AG09309 (cell line): ENCODE results near the gene RAB1B.

Experiments
- DNase-seq: peaks from one replicate; pipeline ENCODE4 v3.0.0-alpha.2; 2010; ENCODE audit warnings: low read depth
- H3K4me3 ChIP-seq: 2 replicates; pipeline ENCODE4 v1.5.1; 2011; ENCODE audit warnings: mild to moderate bottlenecking, low read depth, low read length, moderate library complexity; ENCODE audit not compliant: control insufficient read depth
- CTCF ChIP-seq: IDR thresholded peaks from 2 replicates; pipeline ENCODE4 v1.5.1; 2011; ENCODE audit warnings: mild to moderate bottlenecking, low read depth, low read length, inconsistent platforms; ENCODE audit not compliant: insufficient read depth, control insufficient read depth; ENCODE audit errors: missing control alignments

Gene RAB1B

GRCh38 chr11:66277471-66278362, 9.3 kb downstream of the RAB1B start, which contains the start of gene CNIH2:
Gene CNIH2 (plus strand): TSS chr11:66278175. CDS start chr11:66278457, 282 bp downstream.
- no peak for TF ChIP-seq CTCF
- DNase-seq = no peak
- peak within 1 kb of the TSS; percentile 18; the same call in 1 of the 2 replicates for H3K4me3 ChIP-seq

- TF ChIP-seq CTCF = no peak
- H3K4me3 ChIP-seq = peak overlapping the region; percentile 18; the same call in 1 of the 2 replicates
- DNase-seq = no peak
Observed at GRCh38 chr11:66278363-66279091, 10.1 kb downstream of the RAB1B start.

GRCh38 chr11:66279092-66279734, 10.8 kb downstream of the RAB1B start:
- no peak for TF ChIP-seq CTCF
- no peak overlapping the region for H3K4me3 ChIP-seq
- no peak for DNase-seq

GRCh38 chr11:66280428-66280827, 12.0 kb downstream of the RAB1B start:
- no peak for DNase-seq
- H3K4me3 ChIP-seq = no peak overlapping the region
- TF ChIP-seq CTCF = no peak

- no peak for DNase-seq
- no peak overlapping the region for H3K4me3 ChIP-seq
- TF ChIP-seq CTCF = no peak
Observed at GRCh38 chr11:66281001-66281400, 12.6 kb downstream of the RAB1B start.

GRCh38 chr11:66281776-66282467, 13.5 kb downstream of the RAB1B start:
- H3K4me3 ChIP-seq = no peak overlapping the region
- TF ChIP-seq CTCF = no peak
- DNase-seq = no peak
